ENCODE results near the gene DAAM1.

The DAAM1 gene

DNA sequence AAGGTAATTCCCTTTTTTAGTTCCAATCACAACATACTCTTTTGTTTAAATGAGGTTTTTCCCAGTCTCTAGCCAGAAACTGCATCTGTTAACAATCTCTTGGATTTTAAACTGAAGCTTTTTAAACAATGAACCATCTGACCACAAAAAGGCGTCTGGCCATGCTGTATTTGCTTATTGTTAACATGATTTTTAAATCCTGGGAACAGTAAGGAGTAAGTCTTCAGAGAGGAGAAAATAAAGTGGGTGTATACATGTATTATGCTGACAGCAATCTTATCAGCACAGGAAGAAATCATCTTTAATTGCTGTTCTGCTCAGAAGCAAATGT, 106.2 kb downstream of the DAAM1 start:
- DNase-seq = no peak

DNA sequence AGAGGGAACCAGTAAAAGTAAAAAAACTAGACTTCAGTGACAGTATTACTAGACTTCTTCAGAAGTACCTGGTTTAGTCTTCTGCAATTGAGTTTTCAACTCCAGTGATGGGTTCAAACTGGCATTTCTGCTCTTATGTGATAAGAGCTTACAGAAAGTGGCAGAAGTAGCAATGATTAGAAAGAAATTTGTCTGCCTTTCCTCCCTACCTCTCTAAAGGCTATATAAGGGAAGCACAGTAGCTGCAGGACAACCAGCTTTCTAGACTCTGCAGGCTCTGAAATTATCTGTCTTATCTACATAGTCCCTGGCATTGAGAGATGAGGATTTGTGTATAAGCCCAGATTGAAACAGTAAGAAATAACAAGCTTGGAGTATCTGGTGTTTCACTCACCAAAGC, 107.5 kb downstream of the DAAM1 start:
- no peak for DNase-seq

DNA sequence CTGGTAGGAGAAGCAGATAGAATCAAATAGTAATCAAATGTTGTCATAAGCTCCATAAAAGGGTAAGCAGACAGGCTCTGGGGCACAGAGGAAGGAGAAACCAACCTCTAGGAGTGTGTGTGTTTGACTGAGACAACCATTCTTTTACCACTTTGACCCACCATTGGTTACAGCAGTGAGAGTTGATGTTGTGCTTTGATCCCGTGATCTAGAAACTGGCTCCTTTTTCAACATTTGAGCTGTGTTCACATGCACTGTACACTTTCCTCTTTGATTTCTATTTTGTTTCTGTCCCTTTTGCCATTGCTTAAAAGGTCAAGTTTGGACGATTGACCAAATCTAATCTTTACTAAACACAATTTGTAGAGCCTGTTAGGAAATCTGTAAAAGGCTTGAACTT, 108.0 kb downstream of the DAAM1 start:
- no peak for DNase-seq

DNA sequence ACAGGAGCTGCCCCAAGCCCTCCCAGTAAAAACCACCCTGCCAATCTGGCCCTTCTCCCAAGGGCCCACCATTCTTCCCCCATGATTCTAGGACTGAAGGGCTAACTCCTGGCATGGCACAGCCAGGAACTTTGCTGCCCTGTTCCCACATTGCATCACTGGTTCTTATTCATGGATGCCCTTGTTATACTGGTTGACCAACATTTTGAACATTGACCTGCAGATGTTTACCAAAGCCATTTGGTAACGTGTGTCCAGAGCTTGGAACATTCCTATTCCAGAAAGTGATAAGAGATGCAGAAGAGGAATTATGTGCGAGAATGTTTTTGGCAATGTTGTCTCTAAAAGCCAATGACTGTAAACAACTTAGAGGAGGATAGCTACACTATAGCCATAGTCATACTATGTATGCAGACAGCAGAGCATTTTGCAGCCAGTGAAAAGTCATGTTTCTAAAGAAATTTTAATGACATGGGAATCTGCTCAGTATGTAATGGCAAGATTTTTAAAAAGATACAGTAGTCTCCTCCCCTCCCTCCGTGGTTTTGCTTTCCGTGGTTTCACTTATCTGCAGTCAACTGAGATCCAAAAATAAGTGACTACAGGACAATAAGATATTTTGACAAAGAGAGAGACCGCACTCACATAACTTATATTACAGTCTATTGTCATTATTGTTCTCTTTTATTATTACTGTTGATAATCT, 108.8 kb downstream of the DAAM1 start:
- no peak for DNase-seq

DNA sequence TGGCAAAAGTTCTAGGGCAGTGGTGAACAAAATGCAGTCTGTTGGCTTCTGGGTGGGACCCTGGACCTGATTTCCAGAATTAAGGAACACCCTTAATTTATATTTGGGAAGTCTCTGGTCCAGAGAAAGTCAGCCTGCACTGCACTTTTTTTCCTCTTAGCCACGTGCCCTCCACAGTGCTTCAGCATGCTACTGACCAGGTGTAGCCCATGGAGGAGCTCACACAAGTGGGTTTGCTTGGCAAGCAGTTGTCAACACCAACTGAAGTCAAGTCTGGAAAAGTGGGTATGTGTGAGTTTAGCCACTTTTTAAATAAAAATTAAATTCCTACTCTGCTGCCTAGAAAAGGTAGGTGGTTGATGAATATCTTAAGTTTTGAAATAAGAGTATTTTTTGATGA, 111.3 kb downstream of the DAAM1 start:
- DNase-seq = no peak

DNA sequence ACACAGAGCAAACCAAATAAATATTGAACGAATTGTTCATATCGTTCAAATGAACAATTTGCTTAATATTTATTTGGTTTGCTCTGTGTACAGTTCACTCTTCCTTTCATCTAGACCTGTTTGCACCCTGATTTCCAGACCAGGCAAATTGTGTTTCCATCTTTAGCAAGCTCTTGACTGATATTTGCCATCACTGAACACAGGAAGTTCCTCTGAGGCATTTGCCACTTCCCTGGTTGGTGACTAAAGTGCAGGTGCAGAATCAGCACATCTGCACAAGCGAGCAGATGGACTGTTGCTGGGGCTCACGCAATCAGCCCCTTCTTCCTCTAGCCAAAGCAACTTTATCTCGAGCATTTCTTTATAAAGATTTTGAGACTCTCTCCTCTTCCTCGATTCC, 112.9 kb downstream of the DAAM1 start:
- DNase-seq = peak; percentile 63

DNA sequence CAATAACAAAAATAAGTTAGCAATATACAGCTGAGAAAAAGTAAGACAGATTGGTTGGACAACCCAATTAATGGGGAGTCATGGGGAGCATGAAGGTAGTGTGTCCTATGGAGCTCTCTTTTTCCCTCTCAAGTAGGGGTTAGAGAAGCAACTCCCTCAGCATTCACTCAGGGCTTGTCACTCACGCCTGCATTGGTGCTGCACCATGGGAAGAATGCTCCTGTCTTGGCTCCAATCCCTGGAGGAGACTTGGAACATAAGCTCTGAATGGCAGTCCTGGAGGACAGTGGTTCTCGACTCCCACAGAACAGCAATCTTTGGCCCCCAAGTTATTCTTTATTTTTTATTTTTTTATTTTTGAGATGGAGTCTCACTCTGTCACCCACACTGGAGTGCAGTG, 113.8 kb downstream of the DAAM1 start:
- no peak for DNase-seq

DNA sequence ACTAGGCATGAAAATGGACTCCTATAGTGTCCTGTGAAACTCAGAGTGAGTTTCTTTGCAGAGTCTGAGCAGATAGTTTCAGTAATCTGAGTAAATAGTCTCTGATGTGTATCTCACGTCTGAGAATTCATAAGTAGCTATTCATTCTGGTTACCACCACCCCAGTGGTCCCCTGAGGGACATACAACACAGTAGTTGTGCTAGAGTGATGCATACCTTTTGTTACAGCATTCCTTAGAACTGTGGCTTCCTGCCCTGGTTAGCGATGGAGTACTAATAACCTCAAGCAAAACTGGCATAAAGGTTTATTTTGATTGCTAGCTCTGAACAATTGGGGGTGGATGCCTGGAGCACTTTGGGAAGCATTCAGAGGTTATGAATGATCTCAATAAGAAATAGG, 114.7 kb downstream of the DAAM1 start:
- no peak for DNase-seq

DNA sequence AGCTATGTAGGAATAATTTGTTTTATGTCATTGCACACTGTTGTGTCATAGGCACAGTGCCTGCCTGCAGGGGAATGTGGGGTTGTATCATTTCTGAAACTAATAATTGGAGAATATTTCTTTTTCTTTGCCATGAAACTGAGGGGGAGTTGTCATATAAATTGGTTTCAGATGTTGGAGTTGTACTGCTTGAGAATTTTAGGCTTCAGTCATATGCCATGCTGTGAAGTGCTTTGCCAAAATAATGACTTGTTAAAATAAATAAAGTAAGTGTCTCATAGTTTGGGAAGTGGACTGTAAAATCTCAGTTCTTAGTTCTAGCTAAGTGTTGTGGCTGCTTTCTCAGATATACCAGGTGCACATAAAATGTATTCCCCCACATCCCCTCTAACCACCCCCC, 116.8 kb downstream of the DAAM1 start:
- no peak for DNase-seq

DNA sequence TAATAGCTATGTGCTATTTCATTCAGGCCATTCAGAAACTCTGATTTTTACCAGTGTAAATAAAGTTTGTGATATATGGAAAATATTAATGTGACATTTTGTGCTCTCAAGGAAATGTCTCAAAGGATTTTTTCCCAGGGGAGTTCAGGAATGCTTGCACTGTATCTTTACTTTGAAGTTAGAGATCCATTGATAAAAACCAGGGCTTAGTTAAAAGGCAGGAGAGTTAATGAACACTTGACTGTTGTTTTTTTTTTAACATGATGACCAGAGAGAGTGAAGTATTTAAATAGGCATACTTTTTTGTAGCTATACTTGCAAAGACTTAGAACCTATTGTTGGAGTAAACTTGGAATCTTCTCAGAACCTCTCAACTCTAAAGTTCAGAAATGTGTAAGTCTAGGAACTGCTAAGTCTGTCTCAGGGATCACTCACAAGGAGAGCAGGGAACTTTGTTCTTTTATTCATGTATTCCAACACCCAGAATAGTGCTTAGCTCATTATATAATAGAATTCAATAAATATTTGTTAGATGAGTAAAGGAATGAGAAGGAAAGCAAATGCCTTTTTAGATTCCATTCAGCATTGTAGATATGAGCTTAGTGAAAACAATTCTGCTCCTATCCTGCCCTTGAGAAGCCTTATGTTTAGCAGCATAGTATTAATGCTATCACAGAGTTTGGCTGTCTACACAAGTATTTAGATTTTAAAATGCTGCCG, 117.5 kb downstream of the DAAM1 start:
- no peak for DNase-seq

DNA sequence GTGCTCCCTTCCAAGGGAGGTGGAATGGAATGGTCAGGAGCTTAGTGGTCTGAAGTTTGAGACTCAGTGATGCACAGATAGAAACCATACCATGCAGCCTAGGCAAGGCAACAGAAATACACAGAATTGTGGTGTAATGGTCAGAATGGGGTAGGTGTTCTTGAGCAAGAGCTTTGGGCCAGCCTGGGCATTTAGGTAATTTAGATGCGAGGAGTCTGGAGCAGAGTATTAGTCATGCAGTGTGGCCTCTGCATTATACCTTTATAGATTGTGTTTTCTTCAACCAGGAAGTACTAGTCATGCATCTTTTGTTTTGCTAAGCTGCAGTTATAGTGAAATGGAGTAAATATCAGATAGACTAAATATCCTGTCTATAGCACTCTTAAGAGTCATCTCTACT, 118.3 kb downstream of the DAAM1 start:
- DNase-seq = no peak

DNA sequence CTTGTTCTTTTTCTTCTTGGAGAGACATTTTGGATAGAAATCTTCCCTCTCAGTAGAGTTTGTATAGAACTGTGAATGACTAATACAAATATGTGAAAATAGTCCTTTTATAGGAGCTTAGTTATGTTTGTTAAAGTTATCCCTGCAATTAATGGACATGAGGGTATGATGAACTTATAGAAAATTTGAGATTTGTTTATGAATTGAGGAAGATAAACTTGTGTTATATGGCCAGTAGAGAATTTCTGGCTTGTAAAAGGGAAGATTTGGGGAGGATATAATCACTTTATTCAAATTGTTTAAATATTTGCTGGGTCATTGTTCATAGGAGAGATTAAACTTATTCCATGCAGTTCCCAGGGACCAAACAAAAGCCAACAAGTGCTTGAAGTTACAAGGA, 119.6 kb downstream of the DAAM1 start:
- no peak for DNase-seq

DNA sequence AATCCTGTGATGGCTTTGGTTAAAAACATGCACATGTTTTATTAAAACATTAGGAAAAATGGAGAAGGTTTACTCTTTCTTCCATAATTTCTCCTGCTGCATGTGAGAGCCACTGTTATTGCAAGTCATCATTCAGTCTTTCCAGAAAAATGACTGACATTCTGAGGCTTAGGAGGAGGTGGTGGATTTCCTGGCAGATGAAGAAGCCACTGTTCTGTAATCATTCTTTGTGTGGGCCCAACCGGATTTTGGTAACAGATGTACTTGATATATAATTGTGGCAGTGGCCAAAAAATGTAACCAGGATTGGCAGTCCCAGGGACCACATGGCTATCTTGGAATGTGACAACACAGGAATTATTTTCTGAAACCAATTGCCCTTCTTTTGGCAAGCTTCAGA, 120.2 kb downstream of the DAAM1 start:
- no peak for DNase-seq

DNA sequence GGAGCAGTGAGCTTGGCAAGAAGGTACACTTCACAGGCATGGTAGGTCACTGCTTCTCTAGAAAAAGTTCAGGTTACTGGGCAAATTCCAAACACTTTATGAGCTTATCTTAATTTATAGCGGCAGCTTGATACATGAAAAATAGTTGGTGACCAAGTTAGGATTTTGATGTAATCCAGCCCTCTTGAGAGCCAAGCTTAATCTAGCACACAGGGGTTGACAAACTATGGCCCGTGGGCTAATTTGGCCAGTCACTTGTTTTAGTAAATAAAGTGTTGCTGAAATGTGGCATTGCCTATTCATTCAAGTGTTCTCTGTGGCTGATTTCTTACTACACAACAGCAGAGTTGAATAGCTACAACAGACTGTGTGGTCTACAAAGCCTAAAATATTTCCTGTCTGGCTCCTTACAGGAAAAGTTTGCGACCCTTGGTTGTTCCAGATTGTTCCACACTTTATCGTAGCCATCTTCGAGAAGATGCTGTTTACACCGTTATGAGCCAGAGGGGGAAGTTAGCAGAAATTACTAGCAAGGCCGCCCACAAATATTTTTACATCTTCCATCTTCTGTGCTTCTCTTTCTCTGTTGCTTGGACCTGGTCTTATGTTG, 120.9 kb downstream of the DAAM1 start:
- no peak for DNase-seq

DNA sequence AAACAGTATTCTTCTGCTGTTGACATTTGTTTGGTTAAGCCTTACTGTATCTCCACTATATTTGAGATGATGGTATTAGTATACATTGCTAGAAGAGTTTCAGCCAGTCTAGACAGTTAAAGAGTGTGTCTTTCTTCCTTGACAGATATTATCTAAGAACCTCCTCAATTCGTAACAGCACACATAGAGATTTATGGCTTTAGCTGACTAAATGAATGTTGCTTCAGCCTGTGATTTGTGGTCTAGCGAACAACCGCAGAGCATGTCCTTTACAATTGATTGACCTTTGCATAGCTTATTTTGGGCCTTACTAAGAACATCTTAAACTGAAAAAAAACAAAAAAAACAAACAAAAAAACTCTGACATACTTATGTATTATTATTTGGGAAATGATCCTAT, 122.2 kb downstream of the DAAM1 start:
- DNase-seq = no peak

DNA sequence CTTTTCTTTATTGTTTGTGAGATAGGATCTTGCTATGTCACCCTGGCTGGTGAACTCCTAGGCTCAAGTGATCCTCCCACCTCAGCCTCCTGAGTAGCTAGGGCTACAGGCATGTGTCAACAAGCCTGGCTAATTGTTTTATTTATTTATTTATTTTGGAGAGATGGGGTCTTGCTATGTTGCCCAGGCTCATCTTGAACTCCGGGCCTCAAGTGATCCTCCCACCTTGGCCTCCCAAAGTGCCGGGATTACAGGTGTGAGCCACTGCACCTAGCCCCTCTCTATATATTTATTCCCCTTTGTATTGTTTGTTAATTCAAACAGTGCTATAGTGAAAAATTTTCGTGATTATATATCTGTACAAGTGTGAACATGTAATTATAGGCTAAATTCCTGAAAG, 123.3 kb downstream of the DAAM1 start:
- DNase-seq = no peak

DNA sequence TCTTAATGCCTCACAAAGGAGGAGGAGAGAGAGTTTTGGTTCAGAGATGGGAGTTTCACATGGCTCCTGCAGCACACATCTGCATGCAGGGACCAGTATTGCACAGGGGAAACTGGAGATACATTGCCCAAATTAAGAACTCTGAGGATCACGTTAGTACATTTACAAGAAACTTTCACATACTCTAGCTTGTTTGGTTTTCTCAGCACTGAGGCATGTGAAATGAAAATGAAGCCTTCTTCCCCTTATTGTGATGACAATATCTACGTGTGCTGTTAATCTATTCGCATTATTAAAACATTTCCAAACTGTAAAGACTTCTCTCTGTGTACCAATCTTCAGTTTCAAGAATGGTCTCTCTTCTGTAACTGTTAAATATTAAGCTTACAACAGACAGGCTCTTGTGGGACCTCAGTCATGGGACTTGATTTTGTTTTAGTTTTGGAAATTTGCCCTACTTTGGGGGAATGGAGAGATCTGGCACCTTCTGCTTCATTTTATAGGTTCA, 124.7 kb downstream of the DAAM1 start:
- no peak for DNase-seq

DNA sequence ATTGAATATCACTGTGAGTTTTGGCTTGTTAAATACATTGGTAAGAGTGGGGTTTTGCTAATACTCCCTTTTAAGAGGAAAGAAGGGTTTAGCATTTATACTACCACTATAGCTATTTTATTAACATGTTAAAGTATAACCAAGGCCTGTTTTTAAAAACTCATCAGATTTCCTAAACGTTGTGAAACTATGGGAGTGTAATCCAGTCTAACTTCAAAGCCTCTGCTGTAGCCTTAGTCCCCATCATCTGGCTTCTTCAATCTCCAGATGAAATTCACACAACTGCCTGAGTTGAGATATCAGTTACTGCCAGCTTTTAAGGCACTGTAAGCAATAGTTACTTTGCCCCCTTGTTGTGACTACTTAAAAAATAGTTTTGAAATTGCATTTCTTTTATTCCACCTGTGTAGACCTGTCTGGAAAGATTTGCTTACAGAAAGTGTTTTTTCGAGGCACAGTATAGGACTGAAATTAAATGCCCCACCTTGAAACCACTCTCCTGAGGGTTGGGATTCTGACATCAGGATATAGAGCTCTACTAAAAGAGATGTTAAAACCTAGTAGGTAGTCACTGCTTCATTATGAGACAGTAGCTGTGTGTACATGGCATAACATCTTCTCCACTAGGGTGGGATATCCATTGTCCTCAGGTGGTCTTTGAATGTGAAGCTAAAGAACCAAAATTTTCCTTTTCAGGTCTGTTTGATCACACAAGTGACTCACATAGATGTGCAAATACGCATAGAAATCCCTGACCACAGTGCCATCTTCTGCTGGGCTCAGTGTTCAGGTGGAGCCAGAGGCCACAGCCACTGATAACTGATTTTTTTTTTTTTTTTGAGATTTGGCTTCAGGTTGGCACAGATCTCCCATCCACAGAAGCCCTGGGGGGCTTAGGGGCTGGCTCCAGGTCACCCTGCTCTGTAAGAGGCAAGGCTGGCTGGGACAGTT, 125.5 kb downstream of the DAAM1 start:
- DNase-seq = no peak

DNA sequence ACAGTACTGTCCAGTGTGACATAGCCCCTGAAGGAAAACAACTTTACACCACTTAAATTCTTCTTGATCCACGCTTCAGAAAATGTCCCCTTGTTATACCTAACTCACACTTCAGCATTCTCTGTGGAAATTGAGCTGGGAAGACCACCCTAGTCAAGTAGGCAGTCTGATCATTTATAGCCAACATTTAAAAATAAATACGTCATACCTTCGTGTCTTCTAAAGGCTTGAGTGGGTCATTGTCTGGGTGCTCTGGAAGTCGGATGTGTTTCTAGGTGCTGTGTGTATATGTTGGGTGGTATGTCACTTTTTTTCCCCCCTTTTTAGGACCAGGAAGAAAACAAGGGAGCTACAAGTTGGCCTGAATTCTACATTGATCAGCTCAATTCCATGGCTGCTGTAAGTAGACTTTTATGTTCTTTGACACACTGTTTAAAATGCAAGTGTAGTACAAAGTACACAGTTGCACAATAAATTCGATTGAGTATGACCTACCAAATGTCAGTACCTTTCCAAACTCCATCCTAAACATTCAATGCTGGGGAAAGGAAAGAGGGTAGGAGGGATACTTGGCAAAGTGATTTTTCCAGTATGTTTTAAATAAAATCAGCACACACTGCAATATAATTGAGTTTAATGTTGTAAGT, 126.6 kb downstream of the DAAM1 start:
- DNase-seq = no peak

DNA sequence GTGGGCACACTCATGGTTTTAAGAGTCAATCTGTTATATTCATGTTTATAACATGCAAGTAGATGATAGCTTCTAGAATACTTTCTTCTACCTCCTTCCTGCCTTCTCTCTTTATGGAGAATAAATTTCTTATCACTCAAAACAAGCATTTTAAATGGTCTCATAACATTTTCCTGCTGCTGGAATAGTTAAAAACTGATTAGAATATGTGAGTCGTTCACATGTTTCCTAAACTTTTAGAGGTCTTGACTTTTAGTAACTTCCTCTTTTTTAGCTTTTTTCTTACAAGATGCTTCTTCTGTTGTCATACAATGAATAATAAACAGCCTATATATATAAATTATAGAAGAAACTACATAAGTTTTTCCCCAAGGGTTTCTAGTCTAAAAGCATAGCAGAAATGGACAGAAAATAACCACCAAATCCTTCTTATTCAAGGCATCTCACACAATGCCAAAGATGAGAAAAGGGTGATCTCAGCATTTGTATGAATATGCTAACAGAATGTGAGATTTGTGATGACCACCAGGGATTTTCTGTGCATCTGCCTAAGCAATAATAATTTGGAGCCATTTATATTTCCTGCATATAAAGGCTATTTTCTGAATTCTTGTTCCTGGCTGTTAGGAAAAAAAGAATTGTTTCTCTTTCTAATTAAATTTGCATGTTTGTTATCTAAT, 127.8 kb downstream of the DAAM1 start:
- DNase-seq = no peak

DNA sequence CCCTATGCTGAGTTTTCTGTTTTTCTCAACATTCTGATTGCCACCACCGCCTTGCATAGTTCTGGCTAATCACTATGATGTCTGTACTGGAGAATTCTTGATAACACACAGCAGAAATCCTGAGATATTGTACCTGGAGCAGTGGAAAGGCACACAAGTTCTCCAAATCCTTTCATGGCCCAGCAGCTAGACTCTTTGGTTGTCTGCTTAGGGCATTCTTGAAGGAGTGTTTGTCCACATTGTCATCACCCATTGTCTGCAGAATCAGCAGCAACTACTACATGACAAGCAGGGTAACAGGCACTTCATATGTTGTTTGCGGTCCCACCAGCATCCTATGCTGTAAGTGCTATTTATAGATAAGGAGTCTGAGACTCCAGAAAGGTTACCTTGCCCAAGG, 128.9 kb downstream of the DAAM1 start:
- no peak for DNase-seq
